GM12891 (cell line): Measurements from ENCODE around the gene C3orf85.
"Not testable (repeated sequence)": the region's sequence is repeated elsewhere in the genome, so short reads cannot be mapped to it uniquely, and the experiment has no call there.

Experiments used
- DNase-seq: peaks from one replicate; pipeline ENCODE4 v3.0.0; 2011; ENCODE audit warnings: low spot score; ENCODE audit not compliant: insufficient read length
- FAIRE-seq: peaks from 2 replicates; lab custom pipeline; 2011; peaks lifted over from hg19 to GRCh38; lab: Jason Lieb, UNC
- PAX5 ChIP-seq: IDR thresholded peaks from 2 replicates; pipeline ENCODE4 v1.6.1; 2011; ENCODE audit warnings: low read length, moderate library complexity, mild to moderate bottlenecking; ENCODE audit not compliant: insufficient read depth, severe bottlenecking
- POLR2A ChIP-seq: IDR thresholded peaks from 2 replicates; pipeline ENCODE4 v1.6.1; 2011; ENCODE audit warnings: low read depth, low read length, control low read depth
- POLR2AphosphoS5 ChIP-seq: IDR thresholded peaks from 2 replicates; pipeline ENCODE4 v1.6.1; 2011; ENCODE audit warnings: low read depth, low read length, control low read depth
- POU2F2 ChIP-seq: IDR thresholded peaks from 2 replicates; pipeline ENCODE4 v1.6.1; 2011; ENCODE audit warnings: low read depth, mild to moderate bottlenecking, control low read depth, low read length, moderate library complexity
- SPI1 ChIP-seq: IDR thresholded peaks from 2 replicates; pipeline ENCODE4 v1.6.1; 2011; ENCODE audit warnings: low read depth, low read length, control low read depth
- TAF1 ChIP-seq: IDR thresholded peaks from 2 replicates; pipeline ENCODE4 v1.6.1; 2011; ENCODE audit warnings: low read depth, low read length, control low read depth

C3orf85 gene

DNA sequence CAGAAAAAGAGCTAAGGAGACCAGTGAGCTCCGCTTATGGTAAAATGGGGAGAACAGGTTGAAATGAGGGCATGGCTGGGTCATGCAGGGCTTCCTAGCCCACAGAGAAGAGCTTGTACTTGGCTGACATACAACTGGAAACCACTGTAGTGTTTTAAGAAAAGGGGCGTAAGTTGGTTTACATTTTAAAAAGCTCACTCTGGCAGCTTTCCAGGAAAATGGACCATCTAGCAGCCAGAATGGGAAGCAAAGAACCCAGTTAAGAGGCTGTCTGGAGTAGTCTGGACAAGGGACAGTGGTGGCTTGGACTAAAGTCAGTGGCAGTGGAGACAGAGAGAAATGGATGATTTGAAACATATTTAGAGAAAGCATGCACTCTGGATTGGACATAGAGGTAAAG is 20.5 kb upstream of the C3orf85 start:
- FAIRE-seq (no peak), DNase-seq (no peak)
- TF ChIP-seq PAX5 (no peak), POU2F2 (no peak), TAF1 (no peak), POLR2AphosphoS5 (no peak), POLR2A (no peak), SPI1 (no peak)

DNA sequence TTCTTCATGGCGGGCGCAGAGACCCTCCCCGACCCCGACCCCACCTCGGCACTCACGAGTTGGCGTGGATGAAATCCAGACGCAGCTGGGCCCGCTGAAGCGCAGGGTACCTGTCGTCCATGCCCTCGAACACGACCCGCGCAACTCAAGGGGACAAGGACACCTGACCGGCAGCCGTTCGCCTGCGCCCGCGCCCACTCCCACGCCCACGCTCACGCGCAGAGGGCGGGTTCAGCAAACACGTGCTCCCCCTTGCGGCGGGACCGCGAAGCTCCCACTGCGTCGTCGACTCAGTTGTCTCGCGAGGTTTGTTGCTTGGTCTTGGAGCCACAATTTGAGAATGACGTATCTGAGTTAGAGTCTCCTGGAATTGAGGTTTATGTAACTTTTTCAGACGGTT is 18.6 kb upstream of the C3orf85 start, which contains the start of gene MORC1:
Gene MORC1 (minus strand): TSS at position 196 of the 400 bp plus-strand sequence. CDS start 75 bp downstream, at position 121.
- FAIRE-seq (no peak), DNase-seq (no peak)
- TF ChIP-seq POU2F2 (no peak), POLR2A (no peak), POLR2AphosphoS5 (no peak), PAX5 (no peak), TAF1 (no peak), SPI1 (no peak)

DNA sequence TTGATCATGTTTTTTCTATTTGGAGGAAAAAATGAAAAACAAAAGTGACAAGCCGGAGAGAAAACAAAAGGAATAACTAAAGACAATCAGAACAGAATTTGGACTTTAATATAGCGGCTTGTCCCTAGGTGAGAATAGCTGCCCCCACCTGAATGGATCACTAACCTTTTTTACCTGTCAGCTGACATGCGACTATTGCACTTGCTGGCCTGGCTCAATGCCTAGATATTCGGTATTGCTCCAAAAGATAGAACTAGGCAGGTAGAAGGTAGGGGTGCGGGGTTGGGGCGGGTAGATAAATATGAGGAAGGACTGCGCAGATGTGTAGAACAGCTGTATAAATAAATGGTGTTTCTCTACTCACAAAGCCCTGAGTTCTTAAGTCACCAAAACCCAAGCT is 17.9 kb upstream of the C3orf85 start:
- TF ChIP-seq PAX5 (no peak), POU2F2 (no peak), TAF1 (no peak), POLR2AphosphoS5 (no peak), POLR2A (no peak), SPI1 (no peak)
- DNase-seq (no peak), FAIRE-seq (no peak)

DNA sequence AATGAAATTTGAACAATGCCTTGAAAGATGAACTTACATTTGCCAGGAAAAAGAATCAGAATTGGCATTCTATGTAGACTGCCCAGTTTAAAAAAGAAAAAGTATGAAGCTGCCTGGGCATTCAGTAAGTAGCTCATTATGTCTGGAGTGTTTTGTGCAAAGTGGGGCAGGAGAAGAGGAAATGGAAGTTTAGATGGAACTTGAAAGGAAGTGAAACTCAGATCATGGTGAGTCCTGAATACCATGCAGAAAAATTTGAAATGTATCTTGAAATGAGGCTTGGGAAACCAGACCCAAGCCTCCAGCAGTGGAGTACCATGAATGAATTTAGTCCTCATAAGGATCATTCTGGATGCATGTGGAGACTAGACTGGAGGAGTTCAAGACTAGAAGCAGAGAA is 13.8 kb upstream of the C3orf85 start:
- TF ChIP-seq TAF1: no peak
- no peak for TF ChIP-seq POLR2AphosphoS5
- no peak for TF ChIP-seq POLR2A
- TF ChIP-seq SPI1: peak; percentile 46; the same call in 1 of the 2 replicates
- TF ChIP-seq POU2F2: no peak
- DNase-seq: no peak
- no peak for FAIRE-seq

DNA sequence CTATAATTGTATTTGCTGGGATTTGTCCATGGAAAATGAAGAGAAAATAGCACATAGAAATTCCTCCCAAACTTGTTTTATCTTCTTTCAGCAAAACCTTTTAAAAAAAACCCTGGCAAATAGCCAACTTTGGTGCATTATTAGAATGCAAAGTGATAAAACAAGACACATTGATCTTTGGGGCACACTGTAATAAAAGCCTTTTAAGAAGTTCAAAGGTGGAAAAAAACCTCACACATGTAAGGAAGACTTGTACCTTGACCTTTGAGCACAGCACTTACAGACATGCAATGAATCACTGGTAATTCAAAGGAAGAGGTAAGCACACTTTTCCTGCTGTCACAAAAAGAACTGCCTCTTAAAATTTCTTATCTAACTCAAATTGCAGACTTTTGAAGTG is 10.6 kb upstream of the C3orf85 start:
- DNase-seq (no peak), FAIRE-seq (no peak)

DNA sequence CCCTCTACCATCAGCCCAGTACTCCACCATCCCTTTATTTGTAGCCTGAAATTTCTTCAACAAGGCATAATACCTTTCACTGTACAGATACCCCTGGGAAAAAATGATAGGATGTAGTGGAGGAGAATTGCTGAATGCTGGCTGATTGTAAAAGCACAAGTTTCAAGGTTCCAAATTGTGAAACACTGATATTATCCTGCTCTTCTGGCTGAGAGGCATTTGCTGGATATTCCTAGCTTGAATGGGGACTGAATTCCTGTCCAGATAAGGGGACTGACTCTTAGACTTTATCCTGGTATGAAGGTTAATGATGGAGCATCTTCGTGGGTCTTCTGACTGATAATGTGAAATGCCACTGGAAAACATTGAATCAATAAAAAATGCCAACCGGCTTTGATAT is 9.0 kb upstream of the C3orf85 start:
- DNase-seq (no peak), FAIRE-seq (no peak)
- TF ChIP-seq POLR2A (no peak), SPI1 (no peak), TAF1 (no peak), PAX5 (no peak), POU2F2 (no peak)

More for the DNA sequence above, 10.6 kb upstream of the C3orf85 start:
- TF ChIP-seq SPI1 (no peak), POU2F2 (no peak), TAF1 (no peak), POLR2A (no peak), PAX5 (no peak), POLR2AphosphoS5 (no peak)

DNA sequence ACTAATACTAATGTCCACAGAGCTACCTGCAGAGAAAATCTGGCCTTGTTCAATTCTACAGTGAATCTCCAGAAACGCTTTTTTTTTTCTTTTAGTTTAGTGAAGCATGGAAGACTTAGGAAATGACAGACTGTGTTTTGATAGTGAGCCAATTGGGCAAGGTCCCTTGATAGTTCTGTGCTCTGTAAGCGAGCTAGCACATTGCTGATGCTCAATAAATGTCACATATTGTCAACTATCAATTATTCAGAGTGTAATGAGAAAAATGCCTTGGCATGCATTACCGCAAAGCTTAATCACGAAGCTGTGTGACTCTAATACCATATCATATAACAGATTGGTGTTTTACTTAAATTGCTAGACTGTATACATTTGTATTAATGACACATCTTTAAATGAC is 5.2 kb upstream of the C3orf85 start:
- TF ChIP-seq POU2F2: no peak
- TF ChIP-seq POLR2AphosphoS5: no peak
- TF ChIP-seq TAF1: no peak
- no peak for TF ChIP-seq POLR2A
- TF ChIP-seq PAX5: no peak
- no peak for TF ChIP-seq SPI1
- DNase-seq (no peak), FAIRE-seq (no peak)

DNA sequence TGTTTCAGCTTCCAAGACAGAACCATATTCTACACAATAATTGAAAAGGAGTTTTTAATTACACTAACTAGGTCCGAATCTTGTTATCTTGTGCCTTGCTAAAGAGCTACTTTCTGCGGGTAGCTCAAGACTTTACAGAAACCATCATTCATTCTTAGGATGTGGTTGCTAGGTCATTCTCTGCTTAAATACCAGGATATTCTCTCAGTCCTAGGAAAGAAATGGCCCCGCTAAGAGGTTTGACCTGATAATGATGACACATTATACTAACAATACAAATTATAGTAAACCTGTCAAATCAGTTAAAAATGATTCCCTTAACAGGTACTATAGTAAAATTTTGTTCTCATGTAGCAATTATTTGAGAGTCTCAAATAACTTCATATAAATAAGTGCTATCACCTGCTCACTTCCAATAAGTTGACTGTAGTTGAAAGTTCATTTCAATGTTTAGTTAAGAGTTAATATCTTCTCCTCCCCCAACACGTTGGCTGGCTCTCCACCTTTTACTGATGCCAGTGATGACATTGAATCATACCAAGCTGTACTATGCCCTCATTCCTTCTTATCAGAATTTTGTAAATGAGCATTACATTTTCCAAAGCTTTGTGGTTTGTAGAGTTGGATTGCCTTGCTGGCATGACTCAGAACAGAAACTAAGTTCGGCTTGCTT is 3.6 kb upstream of the C3orf85 start:
- no peak for DNase-seq
- no peak for FAIRE-seq
- TF ChIP-seq POU2F2 (no peak), POLR2A (no peak), SPI1 (no peak), PAX5 (no peak), POLR2AphosphoS5 (no peak), TAF1 (no peak)

DNA sequence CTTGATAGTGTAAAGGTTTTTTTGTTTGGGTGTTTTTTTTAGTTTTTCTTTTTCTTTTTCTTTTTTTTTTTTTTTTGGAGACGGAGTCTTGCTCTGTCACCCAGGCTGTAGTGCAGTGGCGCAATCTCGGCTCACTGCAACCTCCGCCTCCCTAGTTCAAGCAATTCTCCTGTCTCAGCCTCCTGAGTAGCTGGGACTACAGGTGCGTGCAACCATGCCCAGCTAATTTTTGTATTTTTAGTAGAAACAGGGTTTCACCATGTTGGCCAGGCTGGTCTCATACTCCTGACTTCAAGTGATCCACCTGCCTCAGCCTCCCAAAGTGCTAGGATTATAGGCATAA is 3.1 kb upstream of the C3orf85 start:
- not testable (repeated sequence) for DNase-seq, FAIRE-seq

DNA sequence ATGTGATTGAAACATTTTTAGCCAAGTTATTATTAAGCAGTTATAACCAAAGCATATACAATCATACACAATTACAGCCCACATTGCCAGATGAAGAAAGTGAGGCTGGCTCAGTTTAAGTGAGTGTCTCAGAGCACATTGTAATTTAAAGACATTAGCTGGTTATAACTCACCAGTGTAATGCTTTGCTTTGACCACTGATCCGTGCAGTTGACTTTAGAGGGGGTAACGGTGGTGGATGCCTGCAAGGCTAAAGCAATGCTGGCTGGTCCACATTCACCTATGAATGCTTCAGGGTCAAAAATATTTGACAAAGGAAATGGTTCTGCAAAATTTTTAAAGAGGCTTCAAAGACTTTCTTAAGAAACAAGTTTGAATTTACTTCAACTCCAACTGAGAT is 1.2 kb downstream of the C3orf85 start:
- FAIRE-seq (no peak), DNase-seq (no peak)
- TF ChIP-seq TAF1: no peak

DNA sequence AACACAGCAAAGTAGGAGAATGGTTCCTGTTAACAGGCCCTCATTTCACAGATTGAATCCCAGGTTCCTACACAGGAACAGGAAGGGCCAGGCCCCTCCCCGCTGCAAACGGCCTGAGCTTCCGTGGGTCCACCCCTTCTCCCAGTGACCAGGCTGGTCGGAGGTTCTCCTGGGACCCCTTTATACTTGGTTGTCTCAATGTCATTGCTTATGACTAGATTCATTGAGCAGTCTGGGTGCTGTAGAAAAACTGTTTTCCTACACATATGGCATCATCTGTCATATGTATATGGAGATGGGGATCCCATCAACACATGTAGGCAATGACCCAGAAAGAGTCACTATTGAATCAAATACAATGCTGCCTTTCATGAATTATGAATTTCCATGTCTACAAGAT is 3.8 kb downstream of the C3orf85 start:
- no peak for TF ChIP-seq POLR2A
- TF ChIP-seq SPI1: no peak
- no peak for TF ChIP-seq TAF1
- TF ChIP-seq POU2F2: no peak
- TF ChIP-seq PAX5: no peak
- TF ChIP-seq POLR2AphosphoS5: no peak
- DNase-seq (no peak), FAIRE-seq (no peak)

DNA sequence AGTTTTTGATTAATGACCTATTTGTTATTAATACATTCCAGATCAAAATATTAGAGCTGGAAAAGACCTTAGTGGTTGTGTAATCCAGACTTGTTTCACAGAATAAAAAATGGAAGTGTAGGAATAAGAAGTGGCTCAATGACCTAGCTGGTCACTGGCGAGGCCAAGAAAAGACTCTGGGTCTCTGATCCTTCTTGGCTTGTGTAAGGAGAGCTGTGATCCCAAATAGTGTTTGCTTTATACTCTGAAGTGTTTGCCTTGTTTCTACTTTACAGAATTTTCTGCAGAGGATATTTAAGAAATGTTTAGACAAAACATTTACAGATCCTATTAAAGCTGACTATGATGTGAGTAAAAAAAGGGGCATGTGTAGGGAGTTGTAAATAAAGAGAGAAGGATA is 7.1 kb downstream of the C3orf85 start:
- TF ChIP-seq POLR2AphosphoS5 (no peak), PAX5 (no peak), SPI1 (no peak), POLR2A (no peak), TAF1 (no peak), POU2F2 (no peak)
- FAIRE-seq: no peak
- DNase-seq: no peak
